SU-DHL-6 (cell line): ENCODE measurements around the gene PFKFB2.

Source experiments
- H2AFZ ChIP-seq: fragments of 200-600 bp; sonication (generic); 2 replicates; pipeline ENCODE4 v1.6.1; 2014; ENCODE audit warnings: low read depth, mild to moderate bottlenecking, moderate library complexity, mixed read lengths, antibody characterized with exemption, low read length; ENCODE audit not compliant: severe bottlenecking
- H3F3A ChIP-seq: fragments of 200-600 bp; shearing (Covaris generic); 2 replicates; pipeline ENCODE4 v1.6.0; 2016; ENCODE audit warnings: antibody characterized with exemption, mild to moderate bottlenecking; ENCODE audit not compliant: insufficient read depth
- H3K27ac ChIP-seq: fragments of 200-600 bp; sonication (generic); 2 replicates; pipeline ENCODE4 v1.5.1; 2016; ENCODE audit warnings: low read depth, mild to moderate bottlenecking, low read length, moderate library complexity, mixed read lengths
- H3K27me3 ChIP-seq: fragments of 200-600 bp; sonication (generic), shearing (Covaris generic); 2 replicates; pipeline ENCODE4 v1.6.0; 2014; ENCODE audit warnings: mild to moderate bottlenecking, low read length
- H3K36me3 ChIP-seq: fragments of 200-600 bp; sonication (generic); 2 replicates; pipeline ENCODE4 v1.6.1; 2014; ENCODE audit warnings: mild to moderate bottlenecking, low read length, mixed read lengths
- H3K4me2 ChIP-seq: fragments of 300-600, 200-600 bp; shearing (Covaris generic), sonication (generic); 2 replicates; pipeline ENCODE4 v1.6.0; 2014; ENCODE audit warnings: low read length, low read depth, mild to moderate bottlenecking; ENCODE audit not compliant: poor library complexity, severe bottlenecking
- H3K4me3 ChIP-seq: fragments of 200-600 bp; sonication (generic); 2 replicates; pipeline ENCODE4 v1.5.1; 2014; ENCODE audit warnings: antibody characterized with exemption, low read length, mild to moderate bottlenecking, mixed read lengths; ENCODE audit not compliant: insufficient read depth, poor library complexity, severe bottlenecking
- H3K79me2 ChIP-seq: fragments of 200-600 bp; sonication (generic); 2 replicates; pipeline ENCODE4 v1.6.1; 2014; ENCODE audit warnings: mild to moderate bottlenecking, low read length, moderate library complexity; ENCODE audit not compliant: insufficient read depth
- H3K9ac ChIP-seq: fragments of 200-600 bp; sonication (generic); 2 replicates; pipeline ENCODE4 v1.7.0; 2014; ENCODE audit warnings: mild to moderate bottlenecking, low read length
- H3K9me2 ChIP-seq: fragments of 200-600 bp; sonication (generic); replicated peaks from 2 replicates; pipeline ENCODE4 v1.6.1; 2014; ENCODE audit warnings: low read length; ENCODE audit not compliant: insufficient read depth
- H3K9me3 ChIP-seq: fragments of 200-600 bp; sonication (generic); 2 replicates; pipeline ENCODE4 v1.6.1; 2014; ENCODE audit warnings: low read length, mixed read lengths; ENCODE audit not compliant: insufficient read depth
- H4K20me1 ChIP-seq: fragments of 200-600 bp; sonication (generic); 2 replicates; pipeline ENCODE4 v1.6.1; 2014; ENCODE audit warnings: low read depth, mild to moderate bottlenecking, antibody characterized with exemption, low read length, moderate library complexity, mixed read lengths
- EZH2phosphoT487 ChIP-seq: fragments of 200-600 bp; sonication (generic), shearing (Covaris generic); conservative IDR thresholded peaks from 2 replicates; pipeline ENCODE4 v1.6.1; 2018; ENCODE audit warnings: mild to moderate bottlenecking, antibody characterized with exemption, low read length, moderate library complexity, mixed read lengths
- TF ChIP-seq, protein P1 (sequence below): fragments of 200-600 bp; sonication (generic); IDR thresholded peaks from one replicate; pipeline ENCODE4 v1.5.1; 2017; ENCODE audit warnings: antibody characterized with exemption, mild to moderate bottlenecking, low read length, moderate library complexity; ENCODE audit not compliant: insufficient read depth, poor library complexity, severe bottlenecking

Gene PFKFB2

DNA sequence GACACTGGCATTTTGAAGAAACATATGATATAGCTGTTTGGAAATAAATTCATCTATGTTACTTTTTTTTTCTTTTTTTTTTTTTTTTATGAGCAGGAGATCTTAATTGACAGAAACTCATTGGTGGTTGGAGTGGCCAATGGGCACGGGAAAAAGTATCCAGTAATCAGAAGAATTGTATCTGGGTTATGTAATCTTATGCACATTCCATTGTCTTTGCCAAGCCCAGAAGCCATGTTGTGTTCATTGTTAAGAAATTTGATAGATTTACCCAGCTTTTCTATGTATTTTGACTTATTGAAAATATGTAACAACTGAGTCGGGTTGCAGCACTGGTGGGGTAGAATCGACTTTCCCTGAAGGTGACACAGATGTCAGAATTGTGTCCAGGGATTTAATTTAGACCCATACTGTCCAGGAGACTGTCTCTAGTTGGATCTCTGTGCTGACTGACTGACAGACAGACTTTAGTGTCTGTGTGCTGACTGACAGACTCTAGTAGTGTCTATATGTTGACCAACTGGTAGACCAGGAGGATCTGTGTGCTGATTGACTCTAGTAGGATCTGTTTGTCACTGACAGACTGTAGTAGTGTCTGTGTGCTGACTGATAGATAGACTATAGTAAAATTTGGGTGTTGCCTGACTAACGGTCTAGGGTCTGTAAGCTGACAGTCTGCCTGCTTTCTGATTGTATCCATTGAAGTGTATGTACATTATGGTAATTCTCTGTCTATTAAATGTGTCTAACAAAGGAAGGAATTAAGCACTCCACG is 23.3 kb downstream of the PFKFB2 start:
- Histone ChIP-seq H2AFZ (no peak overlapping the region), H4K20me1 (no peaks in the 10 kb centered on the region), H3K36me3 (no peaks in the 10 kb centered on the region), H3K9me2 (no peaks in the 10 kb centered on the region), H3K79me2 (no peaks in the 10 kb centered on the region), H3F3A (no peaks in the 10 kb centered on the region), H3K4me3 (no peak overlapping the region), H3K9me3 (no peaks in the 10 kb centered on the region), H3K27me3 (no peaks in the 10 kb centered on the region), H3K4me2 (no peak overlapping the region), H3K9ac (no peak overlapping the region), H3K27ac (no peak overlapping the region)
- no peak for TF ChIP-seq EZH2phosphoT487
- TF ChIP-seq, protein P1, sequence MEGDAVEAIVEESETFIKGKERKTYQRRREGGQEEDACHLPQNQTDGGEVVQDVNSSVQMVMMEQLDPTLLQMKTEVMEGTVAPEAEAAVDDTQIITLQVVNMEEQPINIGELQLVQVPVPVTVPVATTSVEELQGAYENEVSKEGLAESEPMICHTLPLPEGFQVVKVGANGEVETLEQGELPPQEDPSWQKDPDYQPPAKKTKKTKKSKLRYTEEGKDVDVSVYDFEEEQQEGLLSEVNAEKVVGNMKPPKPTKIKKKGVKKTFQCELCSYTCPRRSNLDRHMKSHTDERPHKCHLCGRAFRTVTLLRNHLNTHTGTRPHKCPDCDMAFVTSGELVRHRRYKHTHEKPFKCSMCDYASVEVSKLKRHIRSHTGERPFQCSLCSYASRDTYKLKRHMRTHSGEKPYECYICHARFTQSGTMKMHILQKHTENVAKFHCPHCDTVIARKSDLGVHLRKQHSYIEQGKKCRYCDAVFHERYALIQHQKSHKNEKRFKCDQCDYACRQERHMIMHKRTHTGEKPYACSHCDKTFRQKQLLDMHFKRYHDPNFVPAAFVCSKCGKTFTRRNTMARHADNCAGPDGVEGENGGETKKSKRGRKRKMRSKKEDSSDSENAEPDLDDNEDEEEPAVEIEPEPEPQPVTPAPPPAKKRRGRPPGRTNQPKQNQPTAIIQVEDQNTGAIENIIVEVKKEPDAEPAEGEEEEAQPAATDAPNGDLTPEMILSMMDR = no peak

DNA sequence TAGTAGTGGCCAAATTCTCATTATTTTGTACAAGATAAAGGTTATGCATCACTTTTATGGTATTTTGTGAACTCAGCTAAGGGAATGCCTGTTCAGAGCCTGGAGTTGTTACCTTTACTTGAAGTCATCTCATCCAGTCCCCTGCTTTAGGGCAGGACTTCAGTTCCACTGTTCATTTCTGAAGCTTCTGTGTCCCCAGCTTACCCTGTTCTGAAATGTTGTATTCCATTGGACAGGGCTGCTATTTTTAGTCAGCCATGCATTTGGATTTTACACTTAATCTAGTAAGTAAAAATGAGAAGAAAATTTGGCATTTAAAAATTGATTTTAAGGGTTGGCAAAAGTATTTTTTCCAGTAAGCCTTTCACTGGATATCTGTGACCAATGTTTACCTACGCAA is 23.9 kb downstream of the PFKFB2 start:
- Histone ChIP-seq H3K36me3 (no peaks in the 10 kb centered on the region), H3K9me2 (no peaks in the 10 kb centered on the region), H3K27me3 (no peaks in the 10 kb centered on the region)

DNA sequence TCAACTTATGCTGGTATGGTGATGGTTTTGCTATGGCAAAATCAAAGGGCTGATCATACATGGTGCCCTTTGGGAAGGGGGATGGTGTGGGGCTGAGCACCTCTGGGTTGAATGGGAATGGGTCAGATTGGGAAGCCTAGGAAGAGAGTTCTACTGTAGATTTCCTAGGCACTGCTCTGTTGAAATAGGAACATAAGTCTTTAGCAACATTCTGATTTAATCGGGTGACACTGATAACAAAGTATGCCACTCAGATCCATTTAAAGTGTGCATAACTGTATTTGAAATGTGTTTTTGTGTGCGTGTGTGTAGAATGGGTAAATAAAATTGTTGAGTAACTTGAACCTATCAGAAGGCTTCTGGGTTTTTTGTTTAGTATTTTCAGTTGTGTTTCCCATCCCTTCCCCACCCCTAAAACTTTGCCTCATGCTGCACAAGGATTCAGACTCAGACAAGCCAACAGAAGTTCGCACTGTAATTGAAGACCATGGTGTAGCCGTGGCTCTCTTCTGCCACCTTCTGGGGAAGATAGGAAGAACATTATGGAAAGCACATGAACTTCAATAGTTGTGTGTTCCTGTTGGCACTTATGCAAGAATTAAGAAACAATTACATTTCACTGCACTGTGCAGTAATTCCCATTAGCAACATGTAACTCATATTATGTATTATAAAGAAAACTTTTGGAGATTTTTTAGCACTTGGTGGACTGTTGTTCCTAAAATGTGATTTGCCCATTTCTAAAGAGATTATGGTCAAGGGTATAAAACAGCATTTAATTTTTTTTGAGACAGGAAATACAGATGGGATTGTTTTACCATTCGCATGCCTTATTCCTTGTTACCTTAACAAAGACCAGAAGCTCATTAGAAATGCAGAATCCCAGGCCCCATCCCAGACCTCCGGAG is 24.6 kb downstream of the PFKFB2 start:
- H4K20me1 ChIP-seq = no peaks in the 10 kb centered on the region
- H3K79me2 ChIP-seq = no peaks in the 10 kb centered on the region
- no peak overlapping the region for H3K9ac ChIP-seq
- no peaks in the 10 kb centered on the region for H3K9me3 ChIP-seq
- no peaks in the 10 kb centered on the region for H3K36me3 ChIP-seq
- H3F3A ChIP-seq = no peaks in the 10 kb centered on the region
- H3K27me3 ChIP-seq = no peaks in the 10 kb centered on the region
- H3K9me2 ChIP-seq = no peaks in the 10 kb centered on the region
- no peak overlapping the region for H3K4me3 ChIP-seq
- no peak overlapping the region for H3K27ac ChIP-seq
- H3K4me2 ChIP-seq = no peak overlapping the region
- H2AFZ ChIP-seq = no peak overlapping the region
- TF ChIP-seq, protein P1 = peak; percentile 65
- no peak for TF ChIP-seq EZH2phosphoT487

More for the DNA sequence above, 23.9 kb downstream of the PFKFB2 start:
- H2AFZ ChIP-seq = no peak overlapping the region
- no peaks in the 10 kb centered on the region for H3K79me2 ChIP-seq
- H3K27ac ChIP-seq = no peak overlapping the region
- H3K9me3 ChIP-seq = no peaks in the 10 kb centered on the region
- TF ChIP-seq EZH2phosphoT487 = no peak
- TF ChIP-seq, protein P1 = no peak
- no peaks in the 10 kb centered on the region for H3F3A ChIP-seq
- H3K9ac ChIP-seq = no peak overlapping the region
- H3K4me3 ChIP-seq = no peak overlapping the region
- no peaks in the 10 kb centered on the region for H4K20me1 ChIP-seq
- no peak overlapping the region for H3K4me2 ChIP-seq
